Fibroblast of lung (primary cell): Measurements from ENCODE around the gene SCYGR4. TPM values are rescaled to one million over a fixed set of nuclear protein-coding genes. Genes with fewer than 3 reads are reported as not detected.
A peak's percentile ranks its signal among the peaks of the same experiment; 100 is the strongest.

Experiments used
- DNase-seq, 2 donors: peaks; one replicate each; pipeline versions ENCODE4 v3.0.0 to v3.0.0-alpha.2; 2010; ENCODE audit warnings: low read depth in 2 of 2
- H2AFZ ChIP-seq: 2 replicates; pipeline ENCODE4 v1.5.1; 2012; ENCODE audit warnings: low read length, control low read depth, inconsistent platforms
- H3K27ac ChIP-seq: 2 replicates; pipeline ENCODE4 v1.5.1; 2011; ENCODE audit warnings: low read length, control low read depth; ENCODE audit not compliant: insufficient read depth
- H3K27me3 ChIP-seq: 2 replicates; pipeline ENCODE4 v1.5.1; 2011; ENCODE audit warnings: mild to moderate bottlenecking, low read length; ENCODE audit not compliant: control insufficient read depth, insufficient read depth
- H3K36me3 ChIP-seq: 2 replicates; pipeline ENCODE4 v1.5.1; 2011; ENCODE audit warnings: low read length; ENCODE audit not compliant: control insufficient read depth, insufficient read depth
- H3K4me1 ChIP-seq: 2 replicates; pipeline ENCODE4 v1.5.1; 2011; ENCODE audit warnings: low read length; ENCODE audit not compliant: control insufficient read depth, insufficient read depth; ENCODE audit errors: extremely low read depth
- H3K4me2 ChIP-seq: 2 replicates; pipeline ENCODE4 v1.5.1; 2011; ENCODE audit warnings: low read length, control low read depth; ENCODE audit not compliant: insufficient read depth; ENCODE audit errors: extremely low read depth
- H3K4me3 ChIP-seq, 4 experiments: fragments of 200-600 bp in 1 of 4; sonication (generic) in 1 of 4; replicated peaks in 1 of 4; 2 replicates each; pipeline ENCODE4 v1.5.1; 2011 to 2016; ENCODE audit warnings: low read length in 4 of 4, low read depth in 3 of 4, mild to moderate bottlenecking in 3 of 4, control low read depth in 2 of 4, inconsistent platforms in 1 of 4, mixed read lengths in 1 of 4; ENCODE audit not compliant: insufficient read depth in 1 of 4; ENCODE audit errors: control extremely low read depth in 1 of 4
- H3K79me2 ChIP-seq: 2 replicates; pipeline ENCODE4 v1.5.1; 2012; ENCODE audit warnings: mild to moderate bottlenecking, low read length, inconsistent platforms; ENCODE audit not compliant: control insufficient read depth, insufficient read depth
- H3K9ac ChIP-seq: 2 replicates; pipeline ENCODE4 v1.5.1; 2011; ENCODE audit warnings: mild to moderate bottlenecking, low read length, control low read depth; ENCODE audit not compliant: insufficient read depth
- H3K9me3 ChIP-seq: 2 replicates; pipeline ENCODE4 v1.5.1; 2012; ENCODE audit warnings: low read depth, low read length; ENCODE audit not compliant: control insufficient read depth, insufficient read depth
- H4K20me1 ChIP-seq: 2 replicates; pipeline ENCODE4 v1.5.1; 2011; ENCODE audit warnings: low read length; ENCODE audit not compliant: control insufficient read depth, insufficient read depth; ENCODE audit errors: extremely low read depth
- CTCF ChIP-seq, 2 donors: IDR thresholded peaks in 1 of 2; conservative IDR thresholded peaks in 1 of 2; 1 replicate in 1 of 2; 2 replicates in 1 of 2; pipeline ENCODE4 v1.5.1; 2011 to 2012; ENCODE audit warnings: low read length in 2 of 2, control low read depth in 1 of 2, inconsistent platforms in 1 of 2, low read depth in 1 of 2, mild to moderate bottlenecking in 1 of 2
- EZH2 ChIP-seq: IDR thresholded peaks from 2 replicates; pipeline ENCODE4 v1.5.1; 2012; ENCODE audit warnings: low read length, control low read depth, mild to moderate bottlenecking; ENCODE audit errors: missing control alignments
- polyA plus RNA-seq, 2 donors: library from polyadenylated mRNA; depleted of rRNA in 1 of 2; stranded (reverse) in 1 of 2; unstranded in 1 of 2; fragments of >200 nt; gene quantifications; 2 replicates each; pipeline ENCODE4 v1.2.1, GENCODE V29; 2011 to 2012; ENCODE audit warnings: missing spikeins in 1 of 2
- total RNA-seq: library from RNA; depleted of rRNA; stranded (reverse); fragments of >200 nt; gene quantifications from 2 replicates; pipeline ENCODE4 v1.2.1, GENCODE V29; 2014

Gene SCYGR4
- total and polyA plus RNA-seq, 2 donors (not counting 1 experiment from before 2014, with no cell fraction given): not detected

DNA sequence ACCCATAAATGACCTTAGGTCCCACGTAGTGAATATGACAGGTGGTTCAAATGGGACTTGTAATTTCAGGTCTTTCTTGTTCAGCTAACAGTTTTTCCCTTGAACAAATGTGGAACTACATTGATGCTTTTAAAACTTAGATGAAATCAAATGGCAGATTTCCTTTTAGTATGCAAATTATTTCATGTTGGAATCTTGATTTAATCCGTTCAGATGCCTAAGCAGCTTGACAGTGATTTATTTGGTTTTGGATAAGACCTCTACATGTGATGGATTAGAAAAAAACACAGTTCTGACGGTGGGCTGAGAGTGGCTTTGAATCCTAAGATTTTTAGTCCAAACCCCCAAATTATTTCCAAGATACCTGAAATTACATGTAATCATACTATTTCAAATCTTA lies 16.9 kb downstream of the SCYGR4 start:
- no peaks in the 10 kb centered on the region for H3K27me3 ChIP-seq
- H3K36me3 ChIP-seq: no peaks in the 10 kb centered on the region
- no peak overlapping the region for H3K4me3 ChIP-seq
- DNase-seq: no peak
- TF ChIP-seq CTCF (conservative IDR thresholded peaks at IDR 0.05 in 1 of 2, IDR thresholded peaks at IDR 0.05 in 1 of 2; ENCODE audit: low read depth in 1 of 2, low read length in 2 of 2) (no peak), EZH2 (no peak)
- no peaks in the 10 kb centered on the region for H3K9me3 ChIP-seq
- no peak overlapping the region for H2AFZ ChIP-seq
- no peak overlapping the region for H3K4me2 ChIP-seq
- H3K4me1 ChIP-seq: no peaks in the 10 kb centered on the region
- H3K27ac ChIP-seq: no peak overlapping the region
- H3K79me2 ChIP-seq: no peaks in the 10 kb centered on the region
- H3K9ac ChIP-seq: no peak overlapping the region
- no peaks in the 10 kb centered on the region for H4K20me1 ChIP-seq

GRCh38 chr2:227642656-227643055 lies 25.4 kb downstream of the SCYGR4 start:
- DNase-seq: peak in 1 of 2 donors; percentile 74
- Histone ChIP-seq H3K9ac (no peak overlapping the region), H3K79me2 (no peaks in the 10 kb centered on the region), H3K36me3 (no peaks in the 10 kb centered on the region), H3K4me2 (no peak overlapping the region), H3K27ac (no peak overlapping the region), H2AFZ (no peak overlapping the region), H3K27me3 (no peaks in the 10 kb centered on the region), H4K20me1 (no peaks in the 10 kb centered on the region), H3K4me3 (no peak overlapping the region), H3K9me3 (no peaks in the 10 kb centered on the region), H3K4me1 (no peaks in the 10 kb centered on the region)
- TF ChIP-seq CTCF (conservative IDR thresholded peaks at IDR 0.05 in 1 of 2, IDR thresholded peaks at IDR 0.05 in 1 of 2; ENCODE audit: low read depth in 1 of 2, low read length in 2 of 2) (no peak), EZH2 (no peak)

GRCh38 chr2:227643990-227644551 lies 26.8 kb downstream of the SCYGR4 start:
- no peaks in the 10 kb centered on the region for H3K4me1 ChIP-seq
- H3K4me3 ChIP-seq: no peak overlapping the region
- DNase-seq: no peak
- H3K4me2 ChIP-seq: no peak overlapping the region
- H3K36me3 ChIP-seq: no peaks in the 10 kb centered on the region
- H3K79me2 ChIP-seq: no peaks in the 10 kb centered on the region
- H4K20me1 ChIP-seq: no peaks in the 10 kb centered on the region
- H3K27me3 ChIP-seq: no peaks in the 10 kb centered on the region
- no peak overlapping the region for H3K27ac ChIP-seq
- no peak for TF ChIP-seq EZH2
- TF ChIP-seq CTCF (conservative IDR thresholded peaks at IDR 0.05 in 1 of 2, IDR thresholded peaks at IDR 0.05 in 1 of 2; ENCODE audit: low read depth in 1 of 2, low read length in 2 of 2): no peak
- no peak overlapping the region for H2AFZ ChIP-seq
- H3K9ac ChIP-seq: no peak overlapping the region
- H3K9me3 ChIP-seq: no peaks in the 10 kb centered on the region
